Thyroid gland (tissue), 4 donors: ENCODE data around the gene KCNJ14.

Experiments
- CTCF ChIP-seq, 6 experiments: fragments of 200-600 bp in 3 of 6; fragments of 450-650 bp in 3 of 6; sonication (generic) in 3 of 6; IDR thresholded peaks; one replicate each; pipeline ENCODE4 v1.5.1; 2016 to 2019; ENCODE audit warnings: antibody characterized with exemption in 6 of 6, mild to moderate bottlenecking in 2 of 6, inconsistent platforms in 1 of 6, moderate library complexity in 1 of 6
- POLR2A ChIP-seq, 2 donors: fragments of 450-650 bp; IDR thresholded peaks; one replicate each; pipeline ENCODE4 v1.6.1; 2017; ENCODE audit warnings: antibody characterized with exemption in 2 of 2, mild to moderate bottlenecking in 2 of 2, moderate library complexity in 1 of 2

GRCh38 chr19:48465215-48465614 is 9.8 kb downstream of the KCNJ14 start:
- TF ChIP-seq CTCF (IDR thresholded peaks at IDR 0.05) (no peak), POLR2A (IDR thresholded peaks at IDR 0.05) (no peak)
